Stimulated activated CD4-positive, alpha-beta T cell treated with anti-CD3 and anti-CD28 coated beads, Interleukin-1b, Interleukin-23, amount 100 ng/mL, for 24 hours (primary cell): ENCODE results near the gene NMT1.

Source experiments
- DNase-seq, 4 experiments: peaks; one replicate each; pipeline ENCODE4 v3.0.0-alpha.2; 2020; ENCODE audit warnings: low read depth in 4 of 4, low spot score in 1 of 4

Gene NMT1

DNA sequence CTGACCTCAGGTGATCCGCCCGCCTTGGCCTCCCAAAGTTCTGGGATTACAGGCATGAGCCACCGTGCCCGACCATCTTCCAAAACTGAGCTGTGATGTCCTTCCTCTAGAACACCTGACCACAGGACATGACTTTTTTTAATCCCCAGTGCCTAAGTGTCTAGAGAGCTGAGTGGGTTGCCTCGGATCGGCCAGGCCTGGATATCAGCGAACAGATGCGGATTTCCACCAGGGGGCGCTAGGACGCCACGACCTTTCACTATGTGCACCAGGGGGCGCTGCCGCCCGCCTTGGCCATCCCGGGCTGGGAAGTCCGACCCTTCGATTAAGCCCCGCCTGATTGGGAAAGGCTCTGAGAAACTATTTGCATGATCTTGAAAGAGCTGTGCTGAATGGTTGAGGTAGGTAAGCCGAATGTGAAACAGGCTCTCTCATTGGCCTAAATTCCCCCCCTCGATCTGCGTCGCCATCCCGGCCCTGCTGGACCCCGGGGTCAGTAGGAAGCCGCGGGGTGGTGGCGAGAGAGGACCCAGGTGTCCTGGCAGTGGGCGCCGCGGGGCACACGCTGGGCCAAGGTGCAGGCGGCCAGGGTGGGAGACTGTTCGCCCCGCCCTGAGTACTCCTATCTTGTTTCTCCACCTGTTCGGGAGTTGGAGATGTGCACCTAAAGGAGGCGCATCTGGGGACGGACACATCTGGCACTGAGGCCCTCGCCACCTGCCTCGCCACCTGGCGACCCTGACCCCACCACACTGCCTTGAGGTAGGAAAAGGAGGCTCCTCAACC is 74.3 kb downstream of the NMT1 start, which contains the start of gene ACBD4:
ACBD4 (plus strand) TSS at position 496 of the 786 bp plus-strand sequence. CDS start 458 bp downstream, outside the sequence.
- peak; percentile 91 to 99 (median 96) for DNase-seq

DNA sequence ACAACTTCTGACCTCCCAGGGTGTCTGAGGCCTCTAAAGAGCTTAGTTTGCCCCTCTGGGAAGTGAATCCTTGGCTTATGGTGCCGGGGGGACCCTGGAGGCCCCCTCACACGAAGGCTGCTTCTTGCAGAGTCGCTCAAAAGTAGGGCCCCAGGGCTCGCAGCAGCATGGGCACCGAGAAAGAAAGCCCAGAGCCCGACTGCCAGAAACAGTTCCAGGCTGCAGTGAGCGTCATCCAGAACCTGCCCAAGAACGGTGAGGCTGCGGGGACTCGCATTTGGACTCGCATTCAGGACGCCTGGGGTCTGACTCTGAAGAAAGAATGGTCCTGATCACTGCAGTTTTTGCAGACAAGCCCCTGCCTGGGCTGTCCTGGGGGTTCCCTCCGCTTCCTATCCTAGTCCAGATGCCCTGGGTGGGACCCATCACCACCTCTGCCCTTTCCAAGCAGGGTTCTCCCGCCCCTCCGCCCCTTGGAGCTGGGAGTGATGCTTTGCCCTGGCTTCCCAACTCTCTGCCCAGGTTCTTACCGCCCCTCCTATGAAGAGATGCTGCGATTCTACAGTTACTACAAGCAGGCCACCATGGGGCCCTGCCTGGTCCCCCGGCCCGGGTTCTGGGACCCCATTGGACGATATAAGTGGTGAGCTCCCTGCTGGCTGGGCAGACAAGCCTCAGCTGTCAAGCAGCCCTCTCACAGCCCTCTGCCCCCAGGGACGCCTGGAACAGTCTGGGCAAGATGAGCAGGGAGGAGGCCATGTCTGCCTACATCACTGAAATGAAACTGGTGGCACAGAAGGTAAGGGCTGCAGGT is 75.1 kb downstream of the NMT1 start:
- no peak for DNase-seq

DNA sequence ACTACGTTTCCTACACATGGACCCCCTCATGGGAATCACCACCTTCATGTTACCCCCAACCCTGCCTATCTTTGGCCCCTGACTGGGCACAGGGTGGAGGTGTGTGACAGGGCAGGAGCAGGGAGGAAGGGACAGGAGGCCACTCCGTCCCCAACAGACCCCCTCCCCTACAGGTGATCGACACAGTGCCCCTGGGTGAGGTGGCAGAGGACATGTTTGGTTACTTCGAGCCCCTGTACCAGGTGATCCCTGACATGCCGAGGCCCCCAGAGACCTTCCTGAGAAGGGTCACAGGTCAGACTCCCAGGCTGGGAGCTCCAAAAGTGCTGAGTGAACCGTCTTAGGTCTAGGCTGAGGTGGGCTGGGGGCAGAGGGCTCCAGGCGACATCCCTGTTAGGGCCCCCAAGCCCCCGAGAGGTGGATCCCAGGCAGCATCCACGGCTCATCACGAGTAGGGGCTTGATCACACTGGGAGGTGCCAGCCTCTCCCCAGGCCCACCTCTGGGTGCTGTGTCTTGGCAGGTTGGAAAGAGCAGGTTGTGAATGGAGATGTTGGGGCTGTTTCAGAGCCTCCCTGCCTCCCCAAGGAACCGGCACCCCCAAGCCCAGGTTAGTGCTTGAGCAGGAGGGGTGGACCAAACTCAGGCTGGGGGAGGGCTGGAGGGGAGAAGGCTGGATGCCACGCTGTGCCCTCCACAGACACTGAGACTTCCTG is 75.9 kb downstream of the NMT1 start:
- no peak for DNase-seq

DNA sequence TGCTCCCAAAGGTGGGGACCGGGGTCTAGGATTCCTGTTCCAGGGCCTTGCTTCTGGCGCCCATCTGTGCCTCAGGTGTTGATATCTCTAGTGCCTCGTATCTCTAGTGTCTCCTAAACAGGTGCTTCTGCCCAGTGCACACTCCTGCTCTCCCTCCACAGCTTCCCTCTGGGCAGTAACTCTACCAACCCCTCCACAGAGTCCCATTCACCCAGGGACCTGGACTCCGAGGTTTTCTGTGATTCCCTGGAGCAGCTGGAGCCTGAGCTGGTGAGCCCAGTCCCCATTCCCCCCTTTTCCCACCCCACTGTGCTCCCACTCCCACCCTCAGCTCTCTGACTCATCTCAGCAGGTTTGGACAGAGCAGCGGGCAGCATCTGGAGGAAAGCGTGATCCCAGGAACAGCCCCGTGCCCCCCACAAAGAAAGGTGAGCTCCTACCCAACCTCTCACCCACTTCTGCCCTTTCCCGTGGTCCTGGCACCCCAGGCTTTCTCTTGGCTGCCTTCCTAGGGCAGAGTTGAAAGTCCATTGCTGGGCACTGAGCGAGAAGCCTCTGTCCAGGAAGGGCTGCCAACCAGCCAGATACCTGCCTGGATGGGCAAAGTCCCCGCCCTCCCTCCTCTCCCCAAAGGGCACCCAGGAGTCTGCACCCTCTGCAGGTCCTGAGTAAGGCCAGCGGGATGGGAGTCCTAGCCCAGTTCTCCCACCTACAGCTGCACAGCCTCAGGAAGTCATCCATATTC is 76.6 kb downstream of the NMT1 start:
- DNase-seq = no peak

DNA sequence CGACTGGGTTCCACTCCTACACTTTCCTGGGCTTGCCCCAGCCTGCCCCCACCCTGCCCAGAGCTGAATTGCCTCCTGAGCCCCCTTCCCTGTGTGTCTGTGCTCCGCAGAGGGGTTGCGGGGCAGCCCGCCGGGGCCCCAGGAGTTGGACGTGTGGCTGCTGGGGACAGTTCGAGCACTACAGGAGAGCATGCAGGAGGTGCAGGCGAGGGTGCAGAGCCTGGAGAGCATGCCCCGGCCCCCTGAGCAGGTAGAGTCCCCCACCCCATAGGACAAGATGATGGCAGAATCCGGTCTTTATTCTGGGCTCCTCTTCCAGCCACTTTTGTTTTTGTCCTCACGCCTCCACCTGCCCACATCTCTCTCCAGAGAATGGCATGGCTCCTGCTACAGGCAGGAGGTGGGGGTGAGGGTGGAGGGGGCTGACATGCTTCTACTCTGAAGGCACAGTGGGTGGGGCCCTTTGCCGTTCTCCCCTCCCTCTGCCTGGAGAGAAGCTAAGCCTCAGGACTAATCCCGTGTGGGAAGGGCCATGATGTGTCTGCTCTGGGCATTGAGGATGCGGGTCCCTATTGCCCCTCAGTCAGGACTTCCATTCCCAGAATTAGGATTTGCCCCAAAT is 77.9 kb downstream of the NMT1 start:
- DNase-seq = no peak

DNA sequence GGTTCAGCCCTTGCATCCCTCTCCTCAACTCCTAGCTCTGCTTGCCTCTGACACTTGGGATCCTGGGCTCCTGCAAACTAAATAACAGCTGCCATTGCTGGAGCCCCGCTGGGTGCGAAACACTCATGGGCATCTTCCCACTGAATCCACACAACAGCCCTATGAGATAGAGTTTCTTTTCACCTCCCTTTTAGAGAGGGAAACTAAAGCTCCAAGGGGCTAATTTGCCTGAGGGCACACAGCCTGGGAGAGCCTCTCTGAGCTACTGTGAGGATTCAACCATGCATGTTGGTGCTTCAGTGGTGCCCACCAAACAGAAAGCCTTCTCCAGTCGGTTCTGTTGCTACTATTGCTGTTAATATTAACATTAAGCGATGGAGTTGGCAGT is 78.4 kb downstream of the NMT1 start:
- DNase-seq = no peak

DNA sequence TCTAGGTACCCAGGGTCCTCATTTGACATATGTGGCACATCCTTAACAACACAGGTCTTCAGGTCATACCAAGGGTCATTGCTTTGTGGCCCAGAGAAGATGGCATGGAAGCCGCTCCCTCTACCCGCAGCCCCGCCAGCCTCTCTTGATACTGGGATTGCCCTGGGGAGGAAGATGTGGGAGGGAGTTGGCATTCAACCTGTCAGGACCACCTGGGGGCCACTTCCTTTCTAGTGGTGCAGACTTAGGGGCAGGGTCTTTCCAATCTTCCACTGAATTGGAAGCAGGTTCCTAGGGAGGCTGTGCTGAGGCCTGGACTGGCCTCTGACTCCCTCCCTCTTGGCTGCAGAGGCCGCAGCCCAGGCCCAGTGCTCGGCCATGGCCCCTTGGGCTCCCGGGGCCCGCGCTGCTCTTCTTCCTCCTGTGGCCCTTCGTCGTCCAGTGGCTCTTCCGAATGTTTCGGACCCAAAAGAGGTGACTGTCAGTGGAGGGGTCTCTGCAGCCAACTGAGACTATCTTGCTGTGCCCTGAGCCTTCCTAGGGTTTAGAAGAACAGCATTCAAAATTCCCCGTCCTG is 82.1 kb downstream of the NMT1 start:
- DNase-seq = no peak

DNA sequence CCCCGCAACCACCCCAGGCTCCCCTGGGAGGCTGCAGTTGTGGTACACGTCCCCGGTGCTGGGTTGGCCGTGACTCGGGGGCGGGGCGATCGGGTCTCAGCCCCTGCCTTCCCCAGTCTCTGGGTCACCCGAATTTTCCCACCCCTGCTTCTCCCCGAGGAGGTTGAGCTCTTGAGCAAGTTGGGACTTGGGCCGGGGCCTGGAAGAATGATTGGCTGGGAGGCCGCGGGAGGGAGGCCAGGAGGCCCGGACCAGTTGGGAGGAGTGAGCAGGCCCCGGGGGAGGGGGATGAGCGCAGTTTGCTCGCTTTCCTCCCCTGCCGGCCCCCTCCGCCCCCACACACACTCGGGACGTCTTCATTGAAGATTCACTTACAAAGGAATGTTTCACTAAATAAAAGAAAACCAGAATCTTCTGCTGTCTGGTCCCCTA is 82.7 kb downstream of the NMT1 start:
- no peak for DNase-seq

DNA sequence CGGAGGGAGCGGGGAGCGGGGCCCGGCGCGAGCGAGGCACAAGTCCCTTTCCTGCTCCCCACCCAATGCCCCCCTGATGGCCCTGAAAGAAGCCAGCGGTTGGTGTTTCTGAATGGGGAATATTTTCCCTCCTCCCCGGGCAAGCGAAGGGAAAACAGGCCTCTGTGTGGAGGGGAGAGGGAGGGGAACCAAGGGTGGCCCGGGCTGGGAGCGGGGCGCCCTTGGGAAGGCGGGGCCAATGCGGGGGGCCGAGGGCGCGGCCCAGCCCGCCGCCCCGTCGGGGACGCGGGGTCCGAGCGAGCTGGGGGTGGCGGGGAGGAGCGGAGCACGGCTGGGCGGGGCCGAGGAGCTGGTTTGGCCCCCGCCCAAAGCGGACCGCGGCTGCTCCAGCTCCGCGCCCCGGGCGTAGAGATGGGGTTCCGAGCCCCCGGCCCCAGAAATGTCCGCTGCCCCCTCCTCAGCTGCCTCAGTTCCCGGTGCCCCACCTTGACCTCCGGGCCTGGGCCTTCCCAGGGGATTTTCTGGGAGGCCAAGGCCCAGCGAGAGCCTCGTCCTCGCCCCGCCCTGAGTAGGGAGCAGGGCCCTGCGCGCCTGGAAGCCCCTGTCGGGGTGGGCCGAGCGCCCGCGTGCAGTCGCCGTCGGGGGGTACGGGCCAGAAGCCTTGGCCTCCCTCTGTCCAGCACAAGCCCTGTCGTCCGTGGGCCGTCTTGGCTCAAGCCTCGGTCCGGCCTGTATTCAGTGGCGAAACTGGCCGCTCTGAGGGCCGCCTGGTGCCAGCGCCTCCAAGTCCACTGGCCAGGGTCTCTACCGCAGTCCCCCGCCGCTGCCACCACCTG is 83.3 kb downstream of the NMT1 start:
- DNase-seq = no peak

DNA sequence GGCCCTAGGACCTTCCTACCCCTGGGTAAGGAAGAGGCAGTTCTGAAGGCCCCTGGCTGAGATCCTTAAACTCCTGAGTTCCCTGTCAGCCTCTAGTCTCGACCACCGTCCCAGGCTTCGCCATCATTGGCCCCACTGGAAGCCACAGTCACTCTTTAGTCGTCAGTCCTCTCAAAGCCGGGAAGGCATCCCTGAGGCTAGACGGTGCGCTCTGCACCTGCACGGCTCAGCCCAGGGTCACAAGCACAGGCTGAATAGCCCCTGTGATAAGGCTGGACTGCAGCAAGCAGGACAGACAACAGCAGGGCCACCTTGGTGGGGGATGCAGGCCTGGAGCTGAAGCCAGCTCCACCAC is 83.9 kb downstream of the NMT1 start:
- no peak for DNase-seq

DNA sequence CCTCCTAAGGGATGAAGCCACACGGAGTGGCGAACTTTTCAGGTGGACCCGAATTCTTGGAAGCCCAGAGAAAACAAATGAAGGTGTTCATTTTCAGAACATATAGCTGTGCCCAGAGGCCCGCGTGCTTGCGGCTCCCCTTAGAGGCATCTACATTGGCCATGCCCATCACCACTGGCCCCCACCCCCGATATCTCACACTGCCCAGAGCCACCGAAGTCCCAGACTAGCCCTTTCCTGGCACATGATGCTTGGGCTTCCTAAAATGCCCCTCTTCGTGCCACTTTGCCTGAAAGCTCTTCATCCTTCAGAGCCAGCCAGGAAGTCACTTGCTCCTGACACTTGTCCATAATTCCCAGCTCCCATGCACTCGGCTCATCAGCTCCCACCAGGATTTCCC is 85.0 kb downstream of the NMT1 start:
- no peak for DNase-seq

DNA sequence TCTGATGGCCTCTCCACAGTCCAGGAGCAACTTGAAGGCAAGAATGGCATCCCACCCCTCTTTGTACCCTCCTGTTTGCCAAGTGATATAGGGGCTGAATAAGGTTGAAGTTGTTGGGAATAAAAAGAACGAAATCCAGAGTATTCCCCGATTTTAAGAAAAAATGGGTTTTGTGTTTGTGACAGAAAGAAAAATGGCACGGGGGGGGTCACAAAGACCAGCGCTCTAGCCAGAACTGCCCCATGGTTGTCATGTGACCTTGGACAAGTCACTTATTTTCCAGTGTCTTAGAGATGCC is 85.4 kb downstream of the NMT1 start:
- no peak for DNase-seq

DNA sequence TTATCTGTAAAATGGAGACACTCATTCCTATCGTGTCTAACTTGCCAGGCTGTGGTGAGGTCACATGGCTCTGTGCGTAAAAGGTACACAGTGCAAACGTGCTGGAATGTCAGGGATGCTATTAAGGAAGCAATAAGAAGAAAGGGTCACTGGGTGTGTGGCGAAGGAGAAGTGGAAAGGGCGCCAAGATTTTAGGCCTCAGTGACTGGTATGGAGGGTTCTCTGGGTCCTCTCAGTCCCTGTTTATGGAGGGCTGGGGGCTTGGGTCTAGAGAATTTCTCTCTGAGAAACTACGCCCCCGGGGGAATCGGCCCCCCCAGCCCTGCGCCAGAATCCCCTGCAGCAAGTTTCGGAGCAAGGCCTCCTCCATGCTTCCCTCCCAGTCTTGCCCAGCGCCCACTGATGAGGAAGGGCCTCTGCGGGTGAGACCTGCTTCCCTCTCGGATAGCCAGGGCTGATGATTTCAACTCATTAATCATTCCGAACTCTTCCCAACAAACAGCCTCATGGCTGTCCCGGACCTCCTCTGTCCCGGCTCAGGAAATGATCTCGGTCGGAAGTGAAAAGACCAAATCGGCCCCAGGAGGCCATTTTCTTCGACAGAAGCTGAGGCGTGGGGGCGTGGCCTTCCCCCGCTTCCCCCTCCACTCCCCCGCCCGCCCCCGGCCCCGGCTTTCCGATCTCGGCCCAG is 85.9 kb downstream of the NMT1 start:
- no peak for DNase-seq

DNA sequence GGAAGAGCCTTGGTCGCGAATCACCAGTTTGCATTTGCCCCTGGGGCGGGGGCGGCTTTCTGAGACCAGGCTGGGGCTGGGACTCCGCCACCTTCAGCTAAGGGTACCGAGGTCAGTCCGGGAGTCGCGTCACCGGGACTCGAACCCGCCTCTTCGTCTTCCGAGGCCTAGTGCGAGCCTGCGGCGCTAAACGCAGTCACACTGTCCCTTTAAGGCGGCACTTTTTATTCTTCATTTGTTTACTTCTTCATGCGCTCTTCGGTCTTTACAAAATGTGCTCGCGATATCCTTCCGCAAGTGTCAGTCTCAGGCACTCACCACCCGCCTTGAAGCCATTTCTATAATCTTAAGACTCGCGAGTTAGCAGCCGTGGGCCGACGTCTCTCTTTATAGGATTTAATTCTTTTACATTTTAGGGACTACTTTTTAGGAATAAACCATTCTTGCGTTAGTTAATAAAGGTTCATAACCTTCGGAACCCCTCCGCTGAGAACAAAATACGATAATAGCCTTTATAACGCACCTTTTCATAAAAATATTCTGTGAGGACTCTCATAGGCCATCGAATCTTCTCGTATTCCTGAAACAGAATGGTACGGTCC is 86.6 kb downstream of the NMT1 start:
- DNase-seq = peak in 3 of 4 experiments; percentile 61 to 67 (median 61)

DNA sequence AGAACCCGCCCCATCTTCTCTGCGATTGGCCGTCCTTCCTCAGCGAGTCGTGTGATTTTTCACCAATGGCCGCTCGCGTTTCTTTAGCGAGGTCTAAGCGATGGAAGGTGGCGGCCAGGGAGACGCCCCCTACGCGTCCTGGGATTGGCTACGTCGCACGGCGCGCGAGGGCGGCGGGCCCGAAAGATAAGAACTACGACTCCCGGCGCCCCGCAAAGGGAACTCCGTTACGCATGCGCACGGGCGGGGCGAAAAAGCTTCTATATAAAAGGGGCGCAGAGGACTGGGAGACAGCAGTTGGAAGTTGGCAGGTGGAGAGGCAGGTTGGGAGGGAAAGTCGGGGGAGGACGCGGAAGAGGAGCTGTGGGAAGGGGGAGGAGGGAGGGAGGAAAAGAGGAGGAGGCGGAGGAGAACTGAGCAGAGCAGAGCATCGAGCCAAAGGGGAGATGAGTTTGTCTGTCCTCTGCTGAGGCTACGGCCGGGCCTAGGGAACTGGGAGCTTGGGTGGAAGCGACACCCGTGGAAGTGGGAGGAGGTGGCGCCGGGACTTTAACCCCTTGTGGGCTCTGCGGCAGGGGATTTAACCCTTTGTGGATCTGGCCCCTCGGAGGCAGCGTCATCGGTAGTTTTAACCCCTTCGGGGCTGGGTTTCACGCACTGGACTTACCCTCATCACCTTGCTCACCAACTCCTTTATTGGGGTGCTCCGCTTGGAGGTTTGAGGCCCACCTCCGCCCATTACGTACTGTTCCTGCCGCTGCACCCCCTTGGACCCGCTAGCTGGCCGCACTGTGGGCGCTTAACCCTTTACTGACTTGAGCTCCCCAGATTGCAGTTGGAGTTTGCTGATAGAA is 87.3 kb downstream of the NMT1 start, which contains the start of gene HEXIM1:
HEXIM1 (plus strand) TSS at position 293 of the 854 bp plus-strand sequence. CDS start 716 bp downstream, outside the sequence.
- peak; percentile 94 to 98 (median 96) for DNase-seq

DNA sequence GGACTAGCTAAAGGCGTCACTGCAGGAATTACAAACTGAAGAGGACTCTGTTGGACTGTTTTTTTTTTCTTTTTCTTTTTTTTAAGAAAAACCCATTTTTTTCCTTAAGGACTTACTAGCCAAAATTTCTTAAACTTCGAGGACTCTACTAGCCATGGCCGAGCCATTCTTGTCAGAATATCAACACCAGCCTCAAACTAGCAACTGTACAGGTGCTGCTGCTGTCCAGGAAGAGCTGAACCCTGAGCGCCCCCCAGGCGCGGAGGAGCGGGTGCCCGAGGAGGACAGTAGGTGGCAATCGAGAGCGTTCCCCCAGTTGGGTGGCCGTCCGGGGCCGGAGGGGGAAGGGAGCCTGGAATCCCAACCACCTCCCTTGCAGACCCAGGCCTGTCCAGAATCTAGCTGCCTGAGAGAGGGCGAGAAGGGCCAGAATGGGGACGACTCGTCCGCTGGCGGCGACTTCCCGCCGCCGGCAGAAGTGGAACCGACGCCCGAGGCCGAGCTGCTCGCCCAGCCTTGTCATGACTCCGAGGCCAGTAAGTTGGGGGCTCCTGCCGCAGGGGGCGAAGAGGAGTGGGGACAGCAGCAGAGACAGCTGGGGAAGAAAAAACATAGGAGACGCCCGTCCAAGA is 88.0 kb downstream of the NMT1 start:
- peak in 2 of 4 experiments; percentile 58 to 63 for DNase-seq
